Breast epithelium (tissue), 4 donors: Measurements from ENCODE around the gene MZB1. TPM values are rescaled to one million over a fixed set of nuclear protein-coding genes. Genes with fewer than 3 reads are reported as not detected.

ENCODE experiments used
- DNase-seq, 2 donors: peaks; one replicate each; pipeline ENCODE4 v3.0.0-alpha.2; 2019; ENCODE audit warnings: low spot score in 2 of 2
- H3K27ac ChIP-seq, 2 donors: fragments of 200-600 bp; sonication (generic) in 1 of 2; one replicate each; pipeline ENCODE4 v1.5.1; 2016 to 2019; ENCODE audit warnings: mild to moderate bottlenecking in 1 of 2
- H3K27me3 ChIP-seq, 2 donors: fragments of 200-600 bp; sonication (generic) in 1 of 2; one replicate each; pipeline versions ENCODE4 v1.5.1 to v1.6.0; 2017 to 2019; ENCODE audit warnings: control low read depth in 1 of 2, mild to moderate bottlenecking in 1 of 2
- H3K36me3 ChIP-seq: fragments of 200-600 bp; one replicate; pipeline ENCODE4 v1.5.1; 2019
- H3K4me1 ChIP-seq, 2 donors: fragments of 200-600 bp; sonication (generic); one replicate each; pipeline ENCODE4 v1.5.1; 2016 to 2019; ENCODE audit warnings: control low read depth in 1 of 2
- H3K4me3 ChIP-seq, 3 donors: fragments of 200-600 bp; sonication (generic); 1 replicate in 2 of 3; 2 replicates in 1 of 3; pipeline ENCODE4 v1.5.1; 2016 to 2019; ENCODE audit warnings: mild to moderate bottlenecking in 3 of 3, moderate library complexity in 2 of 3
- H3K9me3 ChIP-seq, 2 donors: fragments of 200-600 bp; sonication (generic) in 1 of 2; one replicate each; pipeline ENCODE4 v1.5.1; 2016 to 2019; ENCODE audit warnings: control low read depth in 1 of 2
- POLR2A ChIP-seq: fragments of 450-650 bp; IDR thresholded peaks from one replicate; pipeline ENCODE4 v1.6.1; 2016; ENCODE audit warnings: antibody characterized with exemption, mild to moderate bottlenecking, moderate library complexity
- POLR2AphosphoS5 ChIP-seq, 3 donors: sonication (generic); formaldehyde crosslinking; IDR thresholded peaks; one replicate each; pipeline ENCODE4 v1.6.1; 2017; ENCODE audit warnings: antibody characterized with exemption in 3 of 3
- intact Hi-C: fragments of 100-400 bp; cut with DNase I; formaldehyde crosslinking; loops from one replicate; pipeline ENCODE4 v1.15.1; 2023; ENCODE audit warnings: low total_unique reads
- total RNA-seq, 3 donors: library from RNA; depleted of rRNA; stranded (reverse); fragments of >200 nt; gene quantifications; one replicate each; pipeline ENCODE4 v1.1.0, GENCODE V29; 2016
- TF ChIP-seq, protein P1 (sequence below), 3 donors: fragments of 450-650 bp; IDR thresholded peaks; one replicate each; pipeline ENCODE4 v1.5.1; 2016 to 2017; ENCODE audit warnings: antibody characterized with exemption in 3 of 3, mild to moderate bottlenecking in 3 of 3, moderate library complexity in 3 of 3

MZB1 gene
- total RNA-seq, 3 donors from 2014 or later: 8.6 to 35.4 TPM; not detected in 1

DNA sequence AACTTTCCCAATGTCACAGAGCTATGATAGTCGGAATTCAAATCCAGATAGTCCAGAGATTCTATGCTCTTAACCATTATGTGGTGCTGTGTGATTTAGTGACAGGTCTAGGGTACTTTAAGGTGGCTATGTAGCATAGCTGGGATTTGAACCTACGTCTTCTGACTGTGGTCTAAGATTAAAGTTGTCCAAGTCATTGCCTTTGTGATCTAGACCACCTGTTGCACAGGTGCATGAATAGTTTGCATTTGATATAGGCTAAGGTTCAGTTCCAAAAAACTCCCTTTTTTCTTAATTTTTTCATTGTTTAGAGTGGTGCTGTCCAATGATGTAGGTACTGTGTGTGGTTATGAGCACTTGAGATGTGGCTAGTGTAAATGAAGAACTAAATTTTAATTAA, 45.5 kb downstream of the MZB1 start:
- Histone ChIP-seq H3K9me3 (no peaks in the 10 kb centered on the region), H3K36me3 (no peaks in the 10 kb centered on the region), H3K4me1 (peaks cover 0 to 4% of the 10 kb centered on the region in 2 donors), H3K4me3 (peak overlapping the region in 1 of 3 donors; percentile 74), H3K27me3 (no peaks in the 10 kb centered on the region), H3K27ac (no peak overlapping the region)
- no peak for DNase-seq
- intact Hi-C loops: no loop called here
- TF ChIP-seq POLR2AphosphoS5 (IDR thresholded peaks at IDR 0.05) (no peak), POLR2A (no peak)
- TF ChIP-seq, protein P1, sequence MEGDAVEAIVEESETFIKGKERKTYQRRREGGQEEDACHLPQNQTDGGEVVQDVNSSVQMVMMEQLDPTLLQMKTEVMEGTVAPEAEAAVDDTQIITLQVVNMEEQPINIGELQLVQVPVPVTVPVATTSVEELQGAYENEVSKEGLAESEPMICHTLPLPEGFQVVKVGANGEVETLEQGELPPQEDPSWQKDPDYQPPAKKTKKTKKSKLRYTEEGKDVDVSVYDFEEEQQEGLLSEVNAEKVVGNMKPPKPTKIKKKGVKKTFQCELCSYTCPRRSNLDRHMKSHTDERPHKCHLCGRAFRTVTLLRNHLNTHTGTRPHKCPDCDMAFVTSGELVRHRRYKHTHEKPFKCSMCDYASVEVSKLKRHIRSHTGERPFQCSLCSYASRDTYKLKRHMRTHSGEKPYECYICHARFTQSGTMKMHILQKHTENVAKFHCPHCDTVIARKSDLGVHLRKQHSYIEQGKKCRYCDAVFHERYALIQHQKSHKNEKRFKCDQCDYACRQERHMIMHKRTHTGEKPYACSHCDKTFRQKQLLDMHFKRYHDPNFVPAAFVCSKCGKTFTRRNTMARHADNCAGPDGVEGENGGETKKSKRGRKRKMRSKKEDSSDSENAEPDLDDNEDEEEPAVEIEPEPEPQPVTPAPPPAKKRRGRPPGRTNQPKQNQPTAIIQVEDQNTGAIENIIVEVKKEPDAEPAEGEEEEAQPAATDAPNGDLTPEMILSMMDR (IDR thresholded peaks at IDR 0.05): no peak

DNA sequence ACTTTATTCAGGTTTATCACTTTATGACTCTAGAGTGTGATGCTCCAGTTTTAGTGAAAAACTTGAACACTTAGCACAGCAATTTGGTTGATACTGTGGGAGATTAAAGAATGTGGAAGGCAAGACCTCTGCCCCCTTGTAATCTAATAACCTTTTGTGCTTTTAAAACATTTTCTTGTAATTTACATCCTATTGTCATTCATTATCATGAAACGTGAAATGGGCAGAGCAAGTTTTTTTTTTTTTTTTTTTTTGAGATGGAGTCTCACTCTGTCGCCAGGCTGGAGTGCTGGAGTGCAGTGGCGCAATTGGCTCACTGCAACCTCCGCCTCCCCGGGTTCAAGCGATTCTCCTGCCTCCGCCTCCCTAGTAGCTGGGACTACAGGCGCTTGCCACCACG, 46.2 kb downstream of the MZB1 start:
- Histone ChIP-seq H3K27ac (no peak overlapping the region), H3K4me1 (peaks cover 0 to 4% of the 10 kb centered on the region in 2 donors), H3K9me3 (no peaks in the 10 kb centered on the region), H3K4me3 (peak overlapping the region; percentile 10 to 99 (median 74)), H3K36me3 (no peaks in the 10 kb centered on the region), H3K27me3 (no peaks in the 10 kb centered on the region)
- no peak for DNase-seq
- TF ChIP-seq, protein P1 (IDR thresholded peaks at IDR 0.05): no peak
- TF ChIP-seq POLR2AphosphoS5 (IDR thresholded peaks at IDR 0.05) (no peak), POLR2A (no peak)
- intact Hi-C loops: no loop called here

DNA sequence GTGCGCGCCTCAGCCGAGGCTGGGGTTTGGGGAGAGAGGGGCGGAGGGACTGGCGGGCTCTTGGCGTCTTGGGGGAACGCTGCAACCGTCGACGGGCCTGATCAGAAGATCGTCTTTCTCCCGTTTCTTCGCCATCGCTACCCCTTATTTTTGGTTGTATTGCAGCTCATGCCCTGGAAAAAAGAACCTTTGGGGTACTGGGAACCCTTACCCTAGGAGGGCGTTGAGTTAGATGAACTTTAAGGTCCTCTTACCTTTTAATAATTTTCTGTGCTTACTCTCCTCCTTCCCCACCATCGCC, 47.3 kb downstream of the MZB1 start:
- H3K4me3 ChIP-seq: peak overlapping the region; percentile 74 to 99 (median 95)
- peak overlapping the region; percentile 98 to 100 for H3K27ac ChIP-seq
- H3K9me3 ChIP-seq: no peaks in the 10 kb centered on the region
- no peaks in the 10 kb centered on the region for H3K36me3 ChIP-seq
- TF ChIP-seq POLR2A: no peak
- TF ChIP-seq, protein P1 (IDR thresholded peaks at IDR 0.05): no peak
- no peak for TF ChIP-seq POLR2AphosphoS5 (IDR thresholded peaks at IDR 0.05)
- no peak for DNase-seq
- peaks cover 0 to 4% of the 10 kb centered on the region in 2 donors for H3K4me1 ChIP-seq
- no peaks in the 10 kb centered on the region for H3K27me3 ChIP-seq
- intact Hi-C loops: no loop called here

DNA sequence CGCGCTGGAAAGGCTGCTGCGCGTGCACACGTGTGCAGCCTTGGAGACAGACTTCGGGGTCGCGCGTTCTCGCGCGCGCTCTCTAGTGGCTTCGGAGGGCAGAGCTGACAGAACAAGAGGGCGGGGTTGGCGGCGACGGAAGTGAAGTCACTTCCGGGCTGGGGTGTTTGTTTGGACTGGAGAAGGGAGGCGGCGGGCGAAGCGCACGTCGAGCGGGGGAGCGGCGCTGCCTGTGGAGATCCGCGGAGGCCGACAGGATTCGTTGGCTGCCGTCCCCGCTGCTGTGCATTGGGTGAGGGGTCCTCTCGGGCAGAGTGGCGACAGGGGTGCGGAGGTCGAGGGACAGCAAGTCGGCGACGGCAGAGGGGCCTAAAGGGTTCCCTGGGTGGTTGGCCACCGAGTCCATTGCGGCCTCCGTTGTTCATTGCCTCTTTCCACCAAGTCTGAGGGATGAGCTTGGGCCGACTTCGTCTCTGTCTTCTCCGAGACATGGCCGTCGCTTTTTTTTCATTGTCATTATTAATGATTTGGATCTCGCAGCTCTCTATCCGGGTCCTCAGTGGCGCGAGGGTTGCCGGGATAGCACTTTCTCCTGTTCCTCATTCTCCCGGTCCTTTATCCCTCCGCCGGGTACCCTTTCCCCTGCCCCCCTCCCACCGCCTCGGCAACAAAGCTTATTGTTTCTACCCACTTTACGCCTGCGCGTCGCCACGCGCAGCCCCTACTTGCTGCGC, 47.9 kb downstream of the MZB1 start, which contains the start of gene PAIP2:
Gene PAIP2 (plus strand): TSS at position 166 of the 734 bp plus-strand sequence. CDS start 21,931 bp downstream, outside the sequence.
- H3K36me3 ChIP-seq: no peaks in the 10 kb centered on the region
- no peaks in the 10 kb centered on the region for H3K27me3 ChIP-seq
- TF ChIP-seq POLR2A: peak; percentile 93
- TF ChIP-seq, protein P1 (IDR thresholded peaks at IDR 0.05): peak; percentile 51 to 86 (median 57)
- peak; percentile 96 to 99 (median 99) for TF ChIP-seq POLR2AphosphoS5 (IDR thresholded peaks at IDR 0.05)
- peak within 1 kb of the TSS; percentile 74 to 99 (median 95) for H3K4me3 ChIP-seq
- H3K27ac ChIP-seq: peak within 1 kb of the TSS; percentile 98 to 100
- peak; percentile 97 to 98 for DNase-seq
- peaks cover 0 to 4% of the 10 kb centered on the region in 2 donors for H3K4me1 ChIP-seq
- H3K9me3 ChIP-seq: no peaks in the 10 kb centered on the region
- intact Hi-C loops: no loop called here

DNA sequence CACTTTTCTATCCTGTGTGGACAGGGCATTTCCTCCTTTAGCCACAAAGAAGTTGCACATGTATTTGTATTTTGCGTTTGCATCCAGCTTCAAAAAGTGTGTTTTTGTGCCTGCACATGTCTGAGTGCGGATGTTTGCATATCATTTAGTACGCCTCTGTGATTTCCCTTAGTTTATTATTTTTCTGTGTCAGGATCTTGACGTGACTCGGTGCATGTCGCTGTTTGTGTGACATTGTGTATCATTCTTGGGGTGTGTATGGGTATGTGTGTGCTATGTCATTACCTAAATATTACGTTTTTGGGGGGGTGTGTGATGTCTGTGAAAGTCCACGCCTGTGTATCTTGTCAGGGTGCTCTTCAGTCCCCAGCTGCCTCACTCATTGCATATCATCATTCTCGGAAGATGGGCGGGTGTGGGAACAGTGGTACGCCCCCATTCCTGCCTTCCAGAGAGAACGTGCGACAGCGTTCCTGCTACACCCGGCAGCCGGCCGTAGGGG, 48.5 kb downstream of the MZB1 start:
- intact Hi-C loops: no loop called here
- peak overlapping the region; percentile 74 to 99 (median 95) for H3K4me3 ChIP-seq
- no peak for TF ChIP-seq POLR2A
- TF ChIP-seq POLR2AphosphoS5 (IDR thresholded peaks at IDR 0.05): no peak
- TF ChIP-seq, protein P1 (IDR thresholded peaks at IDR 0.05): no peak
- no peaks in the 10 kb centered on the region for H3K9me3 ChIP-seq
- no peaks in the 10 kb centered on the region for H3K36me3 ChIP-seq
- peak overlapping the region; percentile 98 to 100 for H3K27ac ChIP-seq
- H3K4me1 ChIP-seq: peaks cover 0 to 4% of the 10 kb centered on the region in 2 donors
- H3K27me3 ChIP-seq: no peaks in the 10 kb centered on the region
- no peak for DNase-seq
